GM23248 (cell line): ENCODE measurements around the gene ZC3H7A. TPM values are rescaled to one million over a fixed set of nuclear protein-coding genes. Genes with fewer than 3 reads are reported as not detected.
A peak's percentile ranks its signal among the peaks of the same experiment; 100 is the strongest.
"Not testable (repeated sequence)": the region's sequence is repeated elsewhere in the genome, so short reads cannot be mapped to it uniquely, and the experiment has no call there.

ENCODE experiments used
- DNase-seq: peaks from one replicate; pipeline ENCODE4 v3.0.0-alpha.2; 2015
- H2AFZ ChIP-seq: fragments of 200-600 bp; sonication (generic); 2 replicates; pipeline ENCODE4 v1.6.1; 2016; ENCODE audit warnings: antibody characterized with exemption
- H3F3A ChIP-seq: fragments of 200-600 bp; sonication (generic); 2 replicates; pipeline ENCODE4 v1.6.1; 2016; ENCODE audit warnings: mild to moderate bottlenecking, antibody characterized with exemption, mixed run types; ENCODE audit not compliant: insufficient read depth
- H3K27ac ChIP-seq: fragments of 200-600 bp; sonication (generic); 2 replicates; pipeline ENCODE4 v1.5.1; 2016; ENCODE audit warnings: mild to moderate bottlenecking
- H3K27me3 ChIP-seq: fragments of 200-600 bp; sonication (generic); replicated peaks from 2 replicates; pipeline ENCODE4 v1.6.1; 2016; ENCODE audit warnings: mild to moderate bottlenecking; ENCODE audit not compliant: insufficient read depth
- H3K36me3 ChIP-seq: fragments of 200-600 bp; sonication (generic); 2 replicates; pipeline ENCODE4 v1.6.1; 2016; ENCODE audit warnings: low read depth, mild to moderate bottlenecking
- H3K4me1 ChIP-seq: fragments of 200-600 bp; sonication (generic); 2 replicates; pipeline ENCODE4 v1.6.1; 2016; ENCODE audit warnings: mild to moderate bottlenecking; ENCODE audit not compliant: insufficient read depth
- H3K4me2 ChIP-seq: fragments of 200-600 bp; sonication (generic); one replicate; pipeline ENCODE4 v1.6.1; 2016; ENCODE audit warnings: mild to moderate bottlenecking; ENCODE audit not compliant: unreplicated experiment
- H3K4me3 ChIP-seq: fragments of 200-600 bp; sonication (generic); 2 replicates; pipeline ENCODE4 v1.5.1; 2016; ENCODE audit warnings: mild to moderate bottlenecking
- H3K79me2 ChIP-seq: fragments of 200-600 bp; sonication (generic); 2 replicates; pipeline ENCODE4 v1.6.1; 2016; ENCODE audit warnings: mild to moderate bottlenecking; ENCODE audit not compliant: insufficient read depth
- H3K9ac ChIP-seq: fragments of 200-600 bp; sonication (generic); 2 replicates; pipeline ENCODE4 v1.6.1; 2016; ENCODE audit warnings: mild to moderate bottlenecking
- H3K9me2 ChIP-seq: fragments of 200-600 bp; sonication (generic); 2 replicates; pipeline ENCODE4 v1.6.1; 2016; ENCODE audit warnings: mixed run types, mild to moderate bottlenecking, moderate library complexity; ENCODE audit not compliant: insufficient read depth
- H3K9me3 ChIP-seq: fragments of 200-600 bp; sonication (generic); one replicate; pipeline ENCODE4 v1.6.1; 2017; ENCODE audit warnings: low read depth
- H4K20me1 ChIP-seq: fragments of 200-600 bp; sonication (generic); 2 replicates; pipeline ENCODE4 v1.6.0; 2016; ENCODE audit not compliant: insufficient read depth
- EZH2 ChIP-seq: fragments of 200-600 bp; sonication (generic); IDR thresholded peaks from 2 replicates; pipeline ENCODE4 v1.6.1; 2018; ENCODE audit warnings: antibody characterized with exemption, mild to moderate bottlenecking; ENCODE audit not compliant: insufficient read depth, poor library complexity, severe bottlenecking
- EZH2phosphoT487 ChIP-seq: fragments of 200-600 bp; sonication (generic); IDR thresholded peaks from 2 replicates; pipeline ENCODE4 v1.6.1; 2018; ENCODE audit warnings: antibody characterized with exemption, moderate library complexity, mild to moderate bottlenecking, low read depth; ENCODE audit not compliant: insufficient read depth
- WGBS, 2 experiments: methylation state at CpG; one replicate each; pipeline ENCODE4 v1.1.6; 2015 to 2017; ENCODE audit warnings: low lambda C conversion rate in 2 of 2, low coverage in 1 of 2; ENCODE audit errors: missing lambda C conversion rate in 2 of 2; 5-methylcytosine and 5-hydroxymethylcytosine counted together
- in situ Hi-C: fragments of 300-500 bp; cut with MboI; formaldehyde crosslinking; loops from 2 replicates; pipeline ENCODE4 v1.15.0; 2020
- polyA plus RNA-seq: library from polyadenylated mRNA; unstranded; fragments of >200 nt; fragmentation: Nextera tagmentation; extraction: Ambion mirVana; gene quantifications from 2 replicates; pipeline ENCODE4 v1.2.1, GENCODE V29; 2016
- total RNA-seq: library from RNA; depleted of rRNA; stranded (reverse); fragments of >200 nt; shearing (Covaris generic); gene quantifications from 2 replicates; pipeline ENCODE4 v1.2.3, GENCODE V29; 2014

The ZC3H7A gene
- total and polyA plus RNA-seq, 2 experiments from 2014 or later, result 33.6 to 48.0 TPM

DNA sequence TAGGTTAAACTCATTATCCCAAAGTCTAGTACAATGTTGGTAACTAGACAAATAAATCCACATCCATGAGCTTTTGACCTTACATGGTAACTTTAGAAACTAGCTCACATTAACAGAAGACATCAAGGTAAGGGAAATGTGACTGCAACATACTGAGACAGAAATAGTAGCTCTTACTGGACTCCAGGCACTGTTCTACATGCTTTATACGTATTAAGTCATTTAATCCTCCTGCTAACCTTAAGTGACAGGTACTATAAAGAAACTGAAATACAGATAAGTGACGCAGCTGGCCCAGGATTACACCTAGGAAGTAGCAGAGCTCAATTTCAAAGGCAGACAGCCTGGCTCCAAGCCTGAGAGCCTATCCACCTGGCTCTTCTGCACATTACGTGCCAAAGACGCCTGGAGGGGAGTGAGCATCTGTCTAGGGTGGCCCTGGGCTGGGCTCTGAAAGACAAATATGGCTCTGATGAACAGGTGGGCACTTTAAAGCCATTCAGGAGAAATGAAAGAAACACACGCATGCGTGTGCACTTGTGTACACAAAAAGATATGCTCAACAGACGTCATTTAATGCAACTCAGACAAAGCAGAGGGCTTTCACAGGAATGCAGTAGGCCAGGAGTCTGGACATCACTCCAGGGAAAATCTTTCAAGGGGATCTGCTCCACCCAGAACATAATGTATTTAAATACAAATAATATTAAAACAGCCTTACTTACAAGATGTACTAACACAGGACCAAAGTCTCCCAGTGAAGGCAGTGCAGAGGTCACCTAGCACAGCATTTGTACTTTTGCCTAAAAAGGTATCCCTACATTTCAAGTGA lies 4.4 kb downstream of the ZC3H7A start:
- H3K27ac ChIP-seq, result no peak overlapping the region
- WGBS, 2 experiments, result 88% methylated on average over 7 of the region's 7 CpGs
- peaks cover 29% of the 10 kb centered on the region for H3K4me1 ChIP-seq
- H3K9me2 ChIP-seq, result no peaks in the 10 kb centered on the region; the same call in 1 of the 2 replicates
- no peak for DNase-seq
- H3K9ac ChIP-seq, result no peak overlapping the region
- H4K20me1 ChIP-seq, result 0 out of 2 replicates have a peak, but pooled peaks cover 22% of the 10 kb centered on the region
- no peak overlapping the region for H2AFZ ChIP-seq
- H3K79me2 ChIP-seq, result peaks cover 91% of the 10 kb centered on the region
- TF ChIP-seq EZH2phosphoT487 (no peak), EZH2 (no peak)
- H3K36me3 ChIP-seq, result peaks cover 4% of the 10 kb centered on the region; the same call in 1 of the 2 replicates
- H3F3A ChIP-seq, result peaks cover 25% of the 10 kb centered on the region
- H3K27me3 ChIP-seq, result no peaks in the 10 kb centered on the region
- no peak overlapping the region for H3K4me2 ChIP-seq
- in situ Hi-C loops, result no loop called here
- H3K9me3 ChIP-seq, result no peaks in the 10 kb centered on the region
- H3K4me3 ChIP-seq, result no peak overlapping the region

DNA sequence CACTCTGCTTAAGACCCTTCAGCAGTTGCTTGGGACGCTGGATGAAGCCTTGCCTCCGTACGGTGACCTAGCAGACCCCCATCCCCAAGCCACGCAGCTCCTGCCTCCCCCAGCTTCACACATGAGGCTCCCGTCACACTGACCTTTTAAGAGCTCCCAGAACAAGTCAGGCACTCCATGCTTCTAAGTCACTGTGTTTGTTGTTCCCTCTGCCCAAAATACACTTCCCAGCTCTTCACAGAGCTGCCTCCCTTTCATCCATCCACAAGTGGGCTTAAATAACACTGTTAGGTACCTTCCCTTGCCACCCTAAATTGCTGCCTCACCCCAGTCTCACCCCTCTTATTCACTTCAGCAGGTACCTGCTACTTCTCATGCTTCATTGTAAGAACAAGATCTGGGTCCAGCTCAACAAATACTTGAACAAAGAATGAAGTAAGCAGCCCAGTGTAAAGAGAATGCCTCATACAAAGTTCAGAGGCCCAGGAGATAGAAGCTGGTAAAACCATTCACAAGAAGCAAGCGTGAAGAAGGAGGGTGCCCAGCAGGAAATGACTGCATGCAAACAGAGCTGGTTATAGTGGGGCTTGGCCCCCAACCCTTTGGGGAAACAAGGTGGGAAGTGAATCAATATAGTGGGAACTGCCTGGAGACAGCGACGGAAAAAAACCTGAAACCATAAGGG lies 5.8 kb downstream of the ZC3H7A start:
- in situ Hi-C loops, result no loop called here
- peaks cover 27% of the 10 kb centered on the region for H3F3A ChIP-seq
- H3K9me3 ChIP-seq, result no peaks in the 10 kb centered on the region
- H3K4me1 ChIP-seq, result peaks cover 29% of the 10 kb centered on the region
- no peaks in the 10 kb centered on the region for H3K27me3 ChIP-seq
- no peak overlapping the region for H2AFZ ChIP-seq
- H3K4me2 ChIP-seq, result no peak overlapping the region
- H3K36me3 ChIP-seq, result peaks cover 4% of the 10 kb centered on the region; the same call in 1 of the 2 replicates
- peaks cover 100% of the 10 kb centered on the region for H3K79me2 ChIP-seq
- H3K9ac ChIP-seq, result no peak overlapping the region
- 95 to 99% methylated on average over 7 to 8 of the region's 8 CpGs for WGBS, 2 experiments
- H3K27ac ChIP-seq, result no peak overlapping the region
- 0 out of 2 replicates have a peak, but pooled peaks cover 22% of the 10 kb centered on the region for H4K20me1 ChIP-seq
- H3K9me2 ChIP-seq, result no peaks in the 10 kb centered on the region; the same call in 1 of the 2 replicates
- H3K4me3 ChIP-seq, result no peak overlapping the region
- no peak for DNase-seq
- TF ChIP-seq EZH2phosphoT487, result no peak
- TF ChIP-seq EZH2, result no peak

DNA sequence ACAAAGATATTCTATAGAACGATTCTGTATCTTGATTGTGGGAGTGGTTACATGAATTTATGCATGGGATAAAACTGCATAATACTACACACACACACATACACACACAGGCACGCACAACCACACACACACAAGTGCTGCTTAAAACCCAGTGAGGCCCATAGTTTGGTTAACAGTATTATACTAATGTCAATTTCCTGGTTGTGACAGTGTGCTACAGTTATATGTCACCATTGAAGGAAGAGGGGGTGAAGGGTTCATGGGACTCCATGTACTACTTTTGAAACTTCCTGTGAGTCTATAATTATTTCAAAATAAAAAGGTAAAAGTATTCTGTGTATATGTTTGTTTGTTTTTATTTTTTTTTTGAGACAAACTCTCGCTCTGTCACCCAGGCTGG lies 8.1 kb downstream of the ZC3H7A start:
- 0 out of 2 replicates have a peak, but pooled peaks cover 19% of the 10 kb centered on the region for H4K20me1 ChIP-seq
- in situ Hi-C loops, result no loop called here

DNA sequence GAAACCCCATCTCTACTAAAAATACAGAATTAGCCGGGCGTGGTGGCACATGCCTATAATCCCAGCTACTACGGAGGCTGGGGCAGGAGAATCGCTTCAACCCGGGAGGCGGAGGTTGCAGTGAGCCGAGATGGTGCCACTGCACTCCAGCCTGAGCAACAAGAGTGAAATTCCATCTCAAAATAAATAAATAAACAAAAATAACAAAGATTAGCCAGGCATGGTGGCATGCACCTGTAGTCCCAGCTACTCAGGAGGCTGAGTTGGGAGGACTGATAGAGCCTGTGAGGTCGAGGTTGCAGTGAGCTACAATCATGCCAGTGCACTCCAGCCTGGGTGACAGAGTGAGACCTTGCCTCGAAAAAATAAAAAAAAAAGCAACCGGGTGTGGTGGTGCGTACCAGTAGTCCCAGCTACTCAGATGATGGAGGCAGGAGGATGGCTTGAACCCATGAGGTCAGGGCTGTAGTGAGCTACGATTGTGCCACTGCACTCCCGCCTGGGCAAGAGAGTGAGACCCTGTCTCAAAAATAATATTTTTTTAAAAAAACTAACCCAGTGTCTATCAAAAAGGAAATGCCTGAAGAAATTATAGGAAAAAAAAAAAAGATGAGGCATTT lies 12.0 kb downstream of the ZC3H7A start:
- H3K36me3 ChIP-seq, H2AFZ ChIP-seq, H4K20me1 ChIP-seq, H3K4me3 ChIP-seq, DNase-seq, in situ Hi-C loops, H3K9me2 ChIP-seq, H3K9me3 ChIP-seq, H3K27me3 ChIP-seq, H3K9ac ChIP-seq, H3K4me2 ChIP-seq, H3K27ac ChIP-seq: not testable (repeated sequence)
- peaks cover 99% of the 10 kb centered on the region for H3K79me2 ChIP-seq
- H3K4me1 ChIP-seq, result peaks cover 37% of the 10 kb centered on the region
- peaks cover 35% of the 10 kb centered on the region for H3F3A ChIP-seq
- 98% methylated on average over 13 of the region's 13 CpGs for WGBS, 2 experiments

More for the DNA sequence above, 8.1 kb downstream of the ZC3H7A start:
- no peaks in the 10 kb centered on the region for H3K9me2 ChIP-seq
- DNase-seq, result no peak
- peaks cover 10% of the 10 kb centered on the region for H3F3A ChIP-seq
- no peak overlapping the region for H3K4me3 ChIP-seq
- no peak overlapping the region for H2AFZ ChIP-seq
- no peaks in the 10 kb centered on the region for H3K9me3 ChIP-seq
- H3K9ac ChIP-seq, result no peak overlapping the region
- TF ChIP-seq EZH2 (no peak), EZH2phosphoT487 (no peak)
- H3K27me3 ChIP-seq, result no peaks in the 10 kb centered on the region
- peaks cover 4% of the 10 kb centered on the region; the same call in 1 of the 2 replicates for H3K36me3 ChIP-seq
- H3K4me1 ChIP-seq, result peaks cover 16% of the 10 kb centered on the region
- WGBS, 2 experiments, result 97 to 100% methylated on average over 3 of the region's 3 CpGs
- H3K79me2 ChIP-seq, result peaks cover 100% of the 10 kb centered on the region
- no peak overlapping the region for H3K4me2 ChIP-seq
- no peak overlapping the region for H3K27ac ChIP-seq

DNA sequence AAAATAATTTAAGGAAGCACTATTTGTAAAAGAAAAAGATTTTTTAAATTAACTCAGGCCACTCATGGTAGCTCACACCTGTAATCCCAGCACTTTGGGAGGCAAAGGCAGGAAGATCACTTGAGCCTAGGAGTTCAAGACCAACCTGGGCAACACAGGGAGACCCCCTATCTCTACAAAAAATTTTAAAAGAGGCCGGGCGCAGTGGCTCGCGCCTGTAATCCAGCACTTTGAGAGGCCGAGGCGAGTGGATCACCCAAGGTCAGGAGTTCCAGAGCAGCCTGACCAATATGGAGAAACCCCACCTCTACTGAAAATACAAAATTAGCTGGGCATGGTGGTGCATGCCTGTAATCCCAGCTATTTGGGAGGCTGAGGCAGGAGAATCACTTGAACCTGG lies 12.7 kb downstream of the ZC3H7A start:
- H3K9me3 ChIP-seq, H3K9ac ChIP-seq, DNase-seq, H4K20me1 ChIP-seq, H3K27me3 ChIP-seq, H3K27ac ChIP-seq, H3K4me3 ChIP-seq, H3K9me2 ChIP-seq, H2AFZ ChIP-seq, H3K36me3 ChIP-seq, in situ Hi-C loops: not testable (repeated sequence)
- H3K4me1 ChIP-seq, result peaks cover 37% of the 10 kb centered on the region
- H3K79me2 ChIP-seq, result peaks cover 99% of the 10 kb centered on the region
- H3K4me2 ChIP-seq, result peak overlapping the region; percentile 90
- peaks cover 35% of the 10 kb centered on the region for H3F3A ChIP-seq
- 87 to 96% methylated on average over 6 of the region's 6 CpGs for WGBS, 2 experiments
